ENCODE data around the gene ZSCAN22.
A peak's percentile ranks its signal among the peaks of the same experiment; 100 is the strongest.
"Not testable (repeated sequence)": the region's sequence is repeated elsewhere in the genome, so short reads cannot be mapped to it uniquely, and the experiment has no call there.

Gene ZSCAN22

DNA sequence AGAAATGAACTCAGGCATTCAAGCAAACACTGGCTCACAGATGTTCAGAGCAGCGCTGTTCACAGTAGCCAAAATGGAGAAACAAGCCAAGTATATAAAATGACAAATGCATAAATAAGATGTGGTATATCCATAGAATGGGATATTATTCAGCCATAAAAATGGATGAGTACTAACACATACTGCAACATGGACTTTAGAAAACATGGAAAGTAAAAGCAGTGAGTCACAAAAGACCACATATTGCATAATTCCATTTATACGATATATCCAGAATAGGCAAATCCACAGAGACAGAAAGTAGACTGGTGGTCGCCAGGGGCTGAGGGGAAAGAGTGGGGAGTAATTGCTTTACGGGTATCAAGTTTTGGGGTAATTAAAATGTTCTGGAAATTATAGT lies 47.4 kb downstream of the ZSCAN22 start:
- no peak for DNase-seq (ENCODE audit: low spot score)

- DNase-seq (ENCODE audit: low spot score): not testable (repeated sequence)
Observed at GRCh38 chr19:58376724-58377123, 49.9 kb downstream of the ZSCAN22 start.

DNA sequence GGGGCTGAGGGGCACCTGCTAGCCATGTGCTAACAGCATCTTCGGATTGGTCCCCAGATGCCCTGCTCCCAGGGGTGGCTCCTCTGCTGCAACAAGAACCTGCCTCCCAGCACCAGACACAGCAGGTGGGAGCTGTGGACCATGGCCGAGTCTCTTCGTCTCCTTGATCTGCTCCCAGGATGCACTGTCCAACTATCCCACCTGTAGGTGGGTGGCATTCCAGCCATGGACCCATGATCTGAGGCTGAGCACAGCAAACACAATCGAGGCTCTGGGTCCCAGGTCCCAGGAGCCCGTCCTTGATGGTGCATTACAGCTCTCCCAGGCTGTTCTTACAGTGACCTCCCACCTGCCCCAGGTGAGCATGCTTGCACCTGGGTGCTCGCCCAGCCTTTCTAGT lies 52.5 kb downstream of the ZSCAN22 start:
- DNase-seq (ENCODE audit: low spot score): no peak

- no peak for DNase-seq (ENCODE audit: low spot score)
Observed at GRCh38 chr19:58380037-58380661, 53.4 kb downstream of the ZSCAN22 start.

DNA sequence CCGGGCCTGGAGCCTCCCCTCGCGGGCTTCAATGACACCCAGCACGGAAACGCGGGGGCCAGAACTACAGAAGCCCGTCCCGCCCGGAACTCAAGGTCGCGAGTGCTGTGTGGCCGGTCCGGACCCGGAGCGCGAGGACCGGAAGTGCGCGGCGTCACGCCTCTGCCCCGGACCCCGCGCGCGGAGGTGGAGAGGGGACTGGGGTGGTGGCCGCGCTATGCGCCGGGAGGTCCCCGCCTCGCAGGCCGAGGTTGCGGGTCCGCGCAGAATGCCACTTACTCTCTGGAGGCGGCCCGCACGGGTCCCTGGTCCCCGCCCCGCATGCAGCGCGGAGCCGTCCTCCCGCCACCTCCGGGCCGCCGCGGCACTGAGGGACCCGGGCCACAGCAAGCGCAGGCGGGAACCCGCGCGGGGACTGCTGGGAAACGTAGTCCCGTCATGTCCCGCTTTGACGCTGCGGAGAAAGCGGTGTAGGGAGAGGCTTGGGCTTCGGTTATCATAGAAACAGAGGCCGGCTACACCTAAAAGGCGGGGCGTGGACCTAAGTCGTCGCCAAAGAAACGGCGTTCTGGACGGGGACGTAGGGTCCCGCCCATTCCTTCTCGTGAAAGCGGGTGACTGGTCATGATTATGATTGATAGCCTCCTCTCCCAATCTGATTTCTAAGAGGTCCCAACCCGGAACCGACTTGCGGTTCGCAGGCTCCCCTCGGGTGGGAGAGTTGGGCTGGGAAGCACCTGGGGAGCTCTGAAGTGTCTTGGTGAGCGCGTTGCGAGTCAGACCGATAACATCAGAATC lies 54.1 kb downstream of the ZSCAN22 start, which contains the start of gene ZNF837:
Gene ZNF837, minus strand, starts transcription at position 369 of the 798 bp plus-strand sequence. CDS start 11,698 bp downstream, outside the sequence.
- peak; percentile 100 for DNase-seq (ENCODE audit: low spot score)

- no peak for DNase-seq (ENCODE audit: low spot score)
Observed at GRCh38 chr19:58381460-58382212, 54.8 kb downstream of the ZSCAN22 start.

- no peak for DNase-seq (ENCODE audit: low spot score)
Observed at GRCh38 chr19:58382997-58383603, 56.3 kb downstream of the ZSCAN22 start.

DNA sequence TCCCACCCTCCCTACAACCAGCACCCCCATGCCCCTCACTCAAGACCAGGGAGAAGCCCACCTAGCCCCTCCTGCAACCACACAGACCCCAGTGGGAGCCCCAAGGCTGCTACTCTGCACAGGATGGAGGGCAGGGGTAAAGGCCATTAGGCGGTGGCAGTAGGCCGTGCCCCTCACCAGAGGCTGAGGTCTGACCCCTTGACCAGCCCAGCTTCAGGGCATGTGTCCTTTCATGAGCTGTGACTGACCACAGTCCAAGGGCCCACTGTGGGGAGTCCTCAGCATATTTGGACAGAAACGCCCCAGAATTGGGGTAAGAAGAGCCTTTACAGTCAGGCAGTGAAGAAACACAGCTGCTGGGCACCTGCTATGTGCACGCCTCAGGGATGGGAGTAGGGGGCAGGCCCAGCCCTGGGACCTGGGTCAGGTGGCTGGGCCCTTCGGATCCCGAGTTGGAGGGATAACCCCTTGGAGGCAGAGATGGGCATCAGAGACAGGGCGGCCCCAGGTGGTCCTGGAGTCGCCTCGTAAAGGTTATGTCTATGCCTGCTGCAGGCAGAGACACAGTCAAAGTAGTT lies 58.6 kb downstream of the ZSCAN22 start:
- DNase-seq (ENCODE audit: low spot score): no peak

GRCh38 chr19:58385891-58386575 lies 59.2 kb downstream of the ZSCAN22 start:
- DNase-seq (ENCODE audit: low spot score): no peak

GRCh38 chr19:58386576-58387337 lies 60.0 kb downstream of the ZSCAN22 start, which contains the start of gene RPS5:
Gene RPS5 (plus strand): TSS chr19:58387269. CDS start chr19:58388138, 869 bp downstream.
- peak; percentile 99 for DNase-seq (ENCODE audit: low spot score)

- DNase-seq (ENCODE audit: low spot score): no peak
Observed at GRCh38 chr19:58387338-58388174, 60.8 kb downstream of the ZSCAN22 start.

- DNase-seq (ENCODE audit: low spot score): no peak
Observed at GRCh38 chr19:58388175-58388526, 61.4 kb downstream of the ZSCAN22 start.
